Measurements from ENCODE around the gene SMURF2.

DNA sequence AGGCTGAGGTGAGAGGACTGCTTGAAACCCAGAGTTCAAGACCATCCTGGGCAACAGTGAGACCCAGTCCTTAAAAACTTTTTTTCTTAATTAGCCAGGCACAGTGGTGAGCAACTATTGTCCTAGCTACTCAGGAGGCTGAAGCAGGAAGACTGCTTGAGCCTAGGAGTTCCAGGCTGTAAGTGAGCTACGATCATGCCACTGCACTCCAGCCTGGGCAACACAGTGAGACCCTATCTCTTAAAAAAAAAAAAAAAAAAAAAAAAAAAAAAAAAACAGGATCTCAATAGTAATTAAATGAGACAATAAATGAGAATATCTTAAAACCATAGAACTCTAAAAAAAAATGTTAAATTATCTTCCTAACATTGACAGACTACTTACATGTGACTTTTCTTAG is 14.3 kb downstream of the SMURF2 start:
- no peak for TF ChIP-seq TAF1 (IDR thresholded peaks at IDR 0.05; ENCODE audit: borderline replicate concordance, insufficient read depth, low read length)
- no peak for TF ChIP-seq POLR2AphosphoS5 (IDR thresholded peaks at IDR 0.05; ENCODE audit: low read depth, low read length)
